HG03066 (cell line): Measurements from ENCODE around the gene PTGFR.

Experiments used
- ATAC-seq: cut with Tn5 transposase; IDR thresholded peaks from one replicate; pipeline ENCODE4 v1.9.1; 2021; ENCODE audit warnings: low read depth; ENCODE audit not compliant: unreplicated experiment

The PTGFR gene

DNA sequence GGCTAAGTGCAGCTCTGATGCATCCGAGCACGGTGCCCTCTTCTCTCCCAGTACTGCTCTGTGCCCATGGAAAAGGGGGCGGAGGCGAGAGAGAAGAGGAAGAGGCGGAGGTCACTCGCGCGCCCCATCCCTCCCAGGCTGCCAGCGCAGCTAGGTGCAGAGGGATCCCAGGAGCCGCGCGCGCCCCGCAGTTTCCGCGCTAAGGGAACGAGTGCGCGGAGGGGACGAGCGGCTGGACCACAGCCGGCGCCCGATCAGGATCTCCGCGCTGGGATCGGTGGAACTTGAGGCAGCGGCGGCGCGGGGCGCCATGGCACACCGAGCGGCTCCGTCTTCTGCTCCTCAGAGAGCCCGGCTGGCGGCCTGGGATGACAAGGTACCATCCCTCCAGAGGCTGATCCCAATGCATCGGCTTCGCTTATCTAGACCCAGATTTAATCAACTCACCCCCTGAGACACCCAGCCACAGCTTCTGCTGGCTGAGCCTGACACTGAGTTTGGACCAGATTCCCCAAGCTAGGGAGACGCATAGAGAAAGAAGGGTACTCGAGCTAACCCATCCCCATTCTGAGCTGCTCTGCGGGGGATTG lies at the start of gene PTGFR:
Gene PTGFR, plus strand, starts transcription at position 114 of the 590 bp plus-strand sequence. CDS start 1,770 bp downstream, outside the sequence.
- ATAC-seq: no peak

GRCh38 chr1:78441921-78442320 lies 48.9 kb upstream of the PTGFR start:
- no peak for ATAC-seq

DNA sequence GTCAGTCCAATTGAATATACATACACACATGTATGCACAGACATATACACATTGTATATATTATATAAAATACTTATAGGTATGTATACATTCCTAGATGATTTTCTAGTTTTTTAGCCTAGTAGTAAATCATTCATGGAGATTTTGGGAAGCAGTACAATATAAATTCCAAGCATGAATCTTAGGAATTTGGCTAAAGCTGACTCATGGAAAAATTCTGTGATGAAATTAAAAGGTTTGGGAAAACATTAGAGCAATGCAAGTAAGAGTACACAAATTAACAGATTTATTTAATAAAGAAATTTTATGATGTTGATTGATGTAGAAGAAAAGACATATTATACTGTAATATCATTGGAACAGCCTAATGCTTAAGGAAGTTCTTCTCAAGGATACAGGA lies 43.7 kb upstream of the PTGFR start:
- ATAC-seq: no peak

GRCh38 chr1:78464449-78464891 lies 26.3 kb upstream of the PTGFR start:
- no peak for ATAC-seq

- ATAC-seq: no peak
Observed at GRCh38 chr1:78465143-78465542, 25.6 kb upstream of the PTGFR start.

DNA sequence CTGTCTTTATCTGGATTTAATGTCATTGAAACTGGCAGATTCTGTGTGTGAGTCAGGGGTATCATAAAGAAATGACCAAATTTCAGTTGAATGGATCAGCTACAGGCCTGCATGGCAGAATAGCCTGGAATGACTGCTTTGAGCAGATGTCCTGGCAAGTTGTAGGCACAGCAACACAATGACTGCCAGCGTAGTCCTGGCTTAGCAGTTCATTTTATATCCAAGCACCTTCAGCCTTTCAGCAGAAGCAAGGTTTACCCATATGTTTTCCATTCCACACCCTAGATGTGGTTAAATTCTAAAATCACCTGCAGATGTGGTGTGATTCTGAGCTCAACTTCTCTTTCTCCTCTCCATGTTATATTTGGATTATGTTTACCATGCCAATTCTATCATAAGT lies 22.3 kb upstream of the PTGFR start:
- ATAC-seq: no peak

DNA sequence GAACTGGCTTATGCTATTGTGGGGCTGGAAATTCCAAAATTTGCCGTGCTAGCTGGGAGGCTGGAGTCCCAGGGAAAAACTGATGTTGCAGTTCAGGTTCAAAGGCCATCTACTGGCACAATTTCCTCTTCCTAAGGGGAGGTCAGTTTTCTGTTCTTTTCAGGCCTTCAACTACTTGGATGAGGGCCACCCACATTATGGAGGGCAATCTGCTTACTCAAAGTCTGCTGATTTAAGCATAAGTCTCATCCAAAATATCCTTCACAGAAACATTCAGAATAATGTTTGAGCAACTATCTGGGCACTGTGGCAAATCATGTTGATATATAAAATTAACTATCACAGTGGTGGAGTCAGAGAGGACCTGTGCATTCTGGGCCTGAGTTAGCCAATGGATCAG lies 21.2 kb upstream of the PTGFR start:
- no peak for ATAC-seq

DNA sequence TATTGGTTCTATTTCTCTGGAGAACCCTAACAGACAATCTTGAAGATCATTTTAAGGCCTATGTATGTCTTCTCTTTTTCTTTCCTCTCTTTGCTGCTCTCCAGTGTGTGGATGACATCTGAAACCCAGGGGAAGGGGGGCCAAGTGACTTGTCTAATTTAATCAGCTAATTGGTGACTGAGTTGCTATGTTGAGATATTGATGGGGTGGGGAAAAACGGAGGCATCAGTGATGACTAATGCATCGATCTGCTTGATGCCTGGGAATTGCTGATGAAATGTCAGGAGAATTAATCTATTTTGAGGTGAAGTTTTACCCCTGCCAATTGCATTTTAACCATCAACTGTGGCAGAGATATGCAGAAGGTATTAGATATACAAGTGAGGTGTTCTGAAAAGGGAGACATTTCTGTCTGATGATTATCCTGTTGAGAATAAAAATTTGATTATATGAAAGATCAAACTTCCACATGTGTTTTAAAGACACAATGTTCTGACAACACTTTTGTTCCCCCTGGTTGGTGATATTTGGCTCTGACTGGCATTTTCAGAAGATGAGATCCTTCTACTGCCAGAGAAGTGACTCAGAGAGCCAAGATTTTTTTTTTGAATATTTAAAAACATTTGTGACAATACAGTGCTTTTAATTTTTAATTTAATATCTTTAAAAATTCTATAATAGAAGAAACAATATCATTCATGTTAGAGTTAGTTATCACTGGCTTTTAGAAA lies 18.7 kb upstream of the PTGFR start:
- ATAC-seq: no peak

DNA sequence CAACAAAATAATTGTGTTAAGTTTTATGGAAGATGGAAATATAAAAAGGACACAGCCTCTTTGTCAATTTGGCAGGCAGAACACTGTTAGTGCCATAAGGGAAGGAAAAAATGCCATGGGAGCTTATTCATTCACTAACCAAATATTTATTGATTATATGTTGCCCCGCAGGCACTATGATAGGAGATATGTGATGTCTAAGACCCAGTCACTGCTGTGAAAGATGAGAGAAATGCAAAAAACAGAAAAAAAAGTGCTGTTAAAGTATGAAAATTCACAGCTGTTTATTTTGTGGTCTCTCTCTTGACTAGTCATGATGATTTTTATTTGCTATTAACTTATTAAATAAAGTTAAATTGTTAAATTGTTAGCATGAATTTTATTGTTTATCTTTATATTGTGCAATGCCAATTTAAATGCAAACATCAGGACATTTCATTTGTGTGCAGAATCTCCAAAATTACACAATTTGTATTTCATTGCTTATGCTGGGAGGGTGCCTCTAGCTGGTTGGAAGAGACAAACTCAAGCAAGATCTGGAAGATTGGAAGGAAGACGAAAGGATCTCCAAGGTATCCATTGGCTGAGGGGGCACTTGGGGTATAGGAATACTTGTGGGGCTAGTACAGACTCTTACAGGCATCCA lies 17.8 kb upstream of the PTGFR start:
- no peak for ATAC-seq

DNA sequence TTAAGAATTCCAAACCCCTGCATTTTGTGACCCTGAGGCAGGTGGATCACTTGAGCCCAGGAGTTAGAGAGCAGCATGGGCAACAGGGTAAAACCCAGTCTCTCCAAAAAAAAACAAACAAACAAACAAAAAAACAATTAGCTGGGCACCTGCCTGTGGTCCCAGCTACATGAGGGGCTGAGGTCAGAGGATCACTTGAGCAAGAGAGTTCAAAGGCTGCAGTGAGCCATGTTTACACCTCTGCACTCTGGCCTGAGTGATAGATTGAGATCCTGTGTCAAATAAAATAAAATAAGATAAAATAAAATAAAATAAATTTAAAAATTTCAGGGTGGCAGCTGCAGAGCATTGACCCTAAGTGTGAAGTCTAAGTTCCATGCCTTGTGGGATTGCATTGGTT lies 16.7 kb upstream of the PTGFR start:
- no peak for ATAC-seq

DNA sequence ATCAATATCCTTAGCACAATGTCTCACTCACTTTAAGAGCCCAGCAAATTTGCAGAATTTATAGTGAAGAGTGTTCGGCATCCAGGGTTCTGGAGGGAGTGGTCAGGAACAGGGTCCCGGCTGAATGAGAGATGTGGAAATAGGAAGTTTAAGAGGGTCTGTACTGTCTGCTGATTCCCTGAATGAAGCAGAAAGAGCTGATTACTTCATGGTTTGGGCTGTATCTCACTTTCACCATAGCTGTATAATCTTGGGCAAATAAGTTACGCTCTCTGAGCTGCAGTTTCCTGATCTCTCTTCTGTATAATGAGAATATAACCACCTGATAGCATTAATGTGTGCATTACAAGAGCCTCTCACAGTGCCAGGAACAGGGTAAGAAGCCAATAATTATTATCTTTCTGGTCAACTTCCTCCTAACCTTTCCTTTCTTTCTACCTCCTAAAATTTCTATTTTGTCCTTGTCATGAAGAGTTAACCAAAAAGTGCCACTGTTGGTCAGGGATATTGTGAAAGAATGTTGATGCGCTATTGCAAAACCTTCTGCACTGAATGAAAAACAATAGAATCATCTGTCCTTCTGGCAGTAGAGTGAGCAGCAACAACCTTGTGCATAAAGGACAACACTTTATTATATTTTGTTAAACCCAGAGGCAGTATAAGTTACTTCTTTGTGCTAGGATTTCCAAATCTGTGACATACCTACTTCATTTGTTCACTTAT lies 14.7 kb upstream of the PTGFR start:
- no peak for ATAC-seq

DNA sequence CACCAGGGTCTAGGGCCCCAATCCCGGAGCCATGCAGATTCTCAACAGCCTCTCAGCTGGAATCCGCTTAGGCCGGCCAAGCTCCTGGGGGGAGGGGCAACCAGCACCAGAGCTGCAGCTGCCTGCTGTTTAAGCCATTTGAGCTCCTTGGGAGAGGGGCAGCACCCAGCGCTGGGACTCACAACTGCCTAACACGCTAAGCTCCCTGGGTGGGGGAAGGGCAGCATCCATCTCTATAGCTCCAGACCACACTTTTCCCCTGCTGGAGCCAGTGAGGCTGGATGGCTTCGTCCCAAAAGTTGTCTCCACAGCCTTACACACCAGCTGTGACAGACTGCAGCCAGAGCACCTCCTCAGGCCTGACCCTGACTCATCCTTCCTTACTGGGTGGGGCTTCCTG lies 6.9 kb upstream of the PTGFR start:
- no peak for ATAC-seq

DNA sequence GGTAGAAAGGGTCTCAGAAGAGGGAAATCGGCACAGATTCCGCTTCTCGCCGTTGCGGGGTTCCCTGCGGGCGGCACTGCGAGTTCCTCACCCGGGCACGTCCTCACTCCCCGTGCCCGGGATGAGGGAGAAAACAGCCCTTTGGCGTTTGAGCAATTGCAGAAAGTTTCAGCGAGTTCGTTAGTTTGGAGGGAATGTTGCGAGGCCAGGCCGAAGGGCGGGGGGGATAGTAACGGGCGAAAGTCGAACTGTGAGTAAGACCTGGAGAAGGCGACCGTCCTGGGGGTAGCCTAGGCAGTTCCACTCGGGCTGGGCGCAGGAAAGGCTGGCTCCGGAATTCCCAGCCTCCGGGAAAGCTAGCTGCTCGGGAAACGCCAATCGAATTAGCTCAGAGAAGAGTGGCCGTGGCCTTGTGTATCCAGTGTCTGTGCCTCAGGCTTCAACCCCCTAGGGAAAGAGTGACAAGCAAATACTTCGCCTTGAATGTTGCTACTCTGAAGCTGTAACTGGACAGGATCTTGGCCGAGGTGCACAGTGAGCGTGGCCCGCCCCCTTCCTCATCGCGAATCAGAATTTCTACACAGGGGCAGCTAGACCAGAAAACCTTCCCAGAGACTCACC lies 787 bp downstream of the PTGFR start:
- ATAC-seq: no peak

- no peak for ATAC-seq
Observed at GRCh38 chr1:78492386-78492950, 1.7 kb downstream of the PTGFR start.

DNA sequence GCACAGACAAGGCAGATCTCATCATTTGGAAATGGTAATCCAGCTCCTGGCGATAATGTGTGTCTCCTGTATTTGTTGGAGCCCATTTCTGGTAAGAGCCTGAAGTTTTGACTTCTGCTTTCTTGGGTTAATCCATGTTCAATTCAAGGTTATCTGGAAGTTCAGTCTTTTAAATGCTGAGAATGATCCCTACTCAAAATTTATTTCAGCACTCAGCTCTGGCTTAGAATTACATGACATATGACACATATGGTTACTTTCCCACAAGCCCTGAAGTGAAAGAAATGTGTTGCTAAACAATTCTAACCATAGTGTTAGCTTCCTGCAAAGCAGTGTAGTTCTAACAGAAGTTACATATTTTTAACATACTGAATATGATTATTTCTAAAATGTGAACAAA lies 2.7 kb downstream of the PTGFR start:
- ATAC-seq: no peak

DNA sequence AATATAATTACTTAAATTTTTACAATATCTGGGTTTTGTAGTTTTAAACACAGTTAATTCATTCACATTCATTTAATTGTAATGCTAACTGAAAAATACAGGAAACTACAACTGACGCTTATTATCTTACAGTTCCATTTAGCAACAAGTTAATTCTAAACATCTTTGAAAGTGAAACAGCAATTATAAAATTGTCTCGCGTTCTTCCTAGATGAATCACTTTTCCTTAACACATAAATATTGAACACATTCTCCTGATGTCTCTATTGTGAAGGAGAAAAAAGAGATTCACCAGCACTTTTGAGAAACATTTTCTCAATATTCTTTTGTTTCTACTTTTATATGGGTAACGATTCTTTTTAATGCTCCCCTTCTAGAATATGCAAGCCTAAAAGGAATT lies 6.4 kb downstream of the PTGFR start:
- ATAC-seq: no peak

GRCh38 chr1:78500529-78500928 lies 9.8 kb downstream of the PTGFR start:
- ATAC-seq: no peak

DNA sequence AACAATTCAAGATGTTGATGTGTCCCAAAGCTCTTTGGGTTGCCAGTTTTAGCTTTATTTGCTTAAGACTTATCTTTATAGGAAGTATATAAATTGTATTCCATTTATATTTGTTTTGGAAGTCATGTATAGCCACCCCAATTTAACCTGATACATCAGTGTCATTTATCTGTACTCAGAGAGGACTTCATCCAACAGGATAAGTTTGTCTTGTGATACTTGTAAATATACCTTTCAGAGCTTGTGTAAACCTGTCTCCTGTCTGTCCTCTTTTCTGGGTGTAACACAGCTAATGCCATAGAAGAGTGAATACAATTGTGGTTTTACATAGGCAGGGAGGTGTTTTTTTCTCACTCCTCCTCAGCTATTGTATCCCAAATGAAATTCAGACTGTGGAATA lies 10.4 kb downstream of the PTGFR start:
- ATAC-seq: no peak

GRCh38 chr1:78511334-78511733 lies 20.6 kb downstream of the PTGFR start:
- ATAC-seq: no peak

GRCh38 chr1:78516716-78517115 lies 25.9 kb downstream of the PTGFR start:
- no peak for ATAC-seq

DNA sequence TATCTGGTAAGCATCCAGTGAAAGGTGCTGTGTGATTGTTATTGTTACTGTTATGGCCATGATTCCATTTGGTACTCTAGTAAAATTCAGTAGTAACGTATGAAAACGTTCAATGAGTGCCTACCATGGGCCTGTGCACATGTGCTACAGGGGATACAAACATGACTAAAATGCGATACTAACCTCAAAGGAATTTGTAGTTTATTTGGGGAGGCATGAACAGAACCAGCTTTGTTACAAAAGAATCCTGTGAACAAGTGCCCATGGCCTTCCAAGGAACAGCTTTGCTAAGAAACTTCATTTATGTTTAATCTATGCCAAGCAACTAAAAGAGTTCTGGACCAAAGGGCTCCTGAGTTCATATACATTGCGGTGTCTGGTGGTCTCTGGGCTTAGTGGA lies 28.7 kb downstream of the PTGFR start:
- ATAC-seq: no peak
